ENCODE results near the gene LARP4B.

GRCh38 chr10:852386-852785 is 79.1 kb downstream of the LARP4B start:
- TF ChIP-seq CTCF (conservative IDR thresholded peaks at IDR 0.05 in 1 of 2, IDR thresholded peaks at IDR 0.05 in 1 of 2; ENCODE audit: extremely low read depth in 1 of 2, insufficient read depth in 1 of 2, low read depth in 1 of 2, low read length in 2 of 2) (no peak), EZH2 (IDR thresholded peaks at IDR 0.05; ENCODE audit: borderline replicate concordance, low read length) (no peak)
